OCI-LY7 (cell line): Measurements from ENCODE around the gene DDX43.

Experiments used
- EZH2phosphoT487 ChIP-seq: fragments of 200-600 bp; sonication (generic); IDR thresholded peaks from 2 replicates; pipeline ENCODE4 v1.6.1; 2018; ENCODE audit warnings: low read depth, borderline replicate concordance, mild to moderate bottlenecking, mixed run types, antibody characterized with exemption, low read length, moderate library complexity, mixed read lengths
- TF ChIP-seq, protein P1 (sequence below): fragments of 200-600 bp; sonication (generic); conservative IDR thresholded peaks from 2 replicates; pipeline ENCODE4 v1.5.1; 2014; ENCODE audit warnings: mild to moderate bottlenecking, antibody characterized with exemption, low read length, moderate library complexity, mixed read lengths

DNA sequence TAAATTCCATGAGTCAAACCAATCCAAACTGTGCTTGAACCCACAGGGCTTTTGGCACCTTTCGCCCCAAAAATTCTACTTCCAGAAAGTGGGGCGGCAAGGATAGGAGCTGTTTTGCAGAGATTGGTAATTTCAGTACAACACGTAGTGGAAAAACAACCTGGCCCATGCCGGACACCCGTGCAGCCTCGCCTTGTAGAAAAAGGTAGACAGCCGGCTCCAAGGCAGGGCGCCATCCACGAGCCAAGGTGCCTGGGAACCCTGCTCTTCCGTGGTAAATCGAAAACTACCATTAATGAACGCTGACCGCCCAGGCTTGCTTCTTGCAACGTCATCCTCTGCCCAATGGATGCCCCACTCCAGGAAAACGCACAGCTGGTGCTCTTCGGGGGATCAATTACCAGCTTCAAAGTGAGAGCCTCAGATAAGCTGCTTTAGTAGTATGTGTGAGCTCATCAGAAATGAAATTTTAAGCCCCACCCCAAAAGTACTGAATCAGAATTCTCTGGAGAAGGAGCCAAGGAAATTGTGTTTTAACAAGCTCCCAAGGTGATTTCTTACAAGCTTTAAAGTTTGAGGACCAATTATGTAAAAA, 26.8 kb upstream of the DDX43 start:
- TF ChIP-seq, protein P1, sequence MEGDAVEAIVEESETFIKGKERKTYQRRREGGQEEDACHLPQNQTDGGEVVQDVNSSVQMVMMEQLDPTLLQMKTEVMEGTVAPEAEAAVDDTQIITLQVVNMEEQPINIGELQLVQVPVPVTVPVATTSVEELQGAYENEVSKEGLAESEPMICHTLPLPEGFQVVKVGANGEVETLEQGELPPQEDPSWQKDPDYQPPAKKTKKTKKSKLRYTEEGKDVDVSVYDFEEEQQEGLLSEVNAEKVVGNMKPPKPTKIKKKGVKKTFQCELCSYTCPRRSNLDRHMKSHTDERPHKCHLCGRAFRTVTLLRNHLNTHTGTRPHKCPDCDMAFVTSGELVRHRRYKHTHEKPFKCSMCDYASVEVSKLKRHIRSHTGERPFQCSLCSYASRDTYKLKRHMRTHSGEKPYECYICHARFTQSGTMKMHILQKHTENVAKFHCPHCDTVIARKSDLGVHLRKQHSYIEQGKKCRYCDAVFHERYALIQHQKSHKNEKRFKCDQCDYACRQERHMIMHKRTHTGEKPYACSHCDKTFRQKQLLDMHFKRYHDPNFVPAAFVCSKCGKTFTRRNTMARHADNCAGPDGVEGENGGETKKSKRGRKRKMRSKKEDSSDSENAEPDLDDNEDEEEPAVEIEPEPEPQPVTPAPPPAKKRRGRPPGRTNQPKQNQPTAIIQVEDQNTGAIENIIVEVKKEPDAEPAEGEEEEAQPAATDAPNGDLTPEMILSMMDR: no peak
- no peak for TF ChIP-seq EZH2phosphoT487
